Suprapubic skin (tissue), 3 donors: Measurements from ENCODE around the gene CEND1.

Experiments used
- CTCF ChIP-seq, 2 donors: fragments of 200-600 bp in 1 of 2; fragments of 450-650 bp in 1 of 2; sonication (generic) in 1 of 2; IDR thresholded peaks; one replicate each; pipeline ENCODE4 v1.5.1; 2016 to 2019; ENCODE audit warnings: antibody characterized with exemption in 2 of 2, mild to moderate bottlenecking in 1 of 2, moderate library complexity in 1 of 2
- POLR2AphosphoS5 ChIP-seq, 3 donors: sonication (generic); formaldehyde crosslinking; IDR thresholded peaks; one replicate each; pipeline ENCODE4 v1.6.1; 2017; ENCODE audit warnings: antibody characterized with exemption in 3 of 3

- no peak for TF ChIP-seq CTCF (IDR thresholded peaks at IDR 0.05)
- no peak for TF ChIP-seq POLR2AphosphoS5 (IDR thresholded peaks at IDR 0.05)
Observed at GRCh38 chr11:819943-820649, 30.2 kb upstream of the CEND1 start.
